ENCODE data around the gene TDRD10. TPM values are rescaled to one million over a fixed set of nuclear protein-coding genes. Genes with fewer than 3 reads are reported as not detected.

TDRD10 gene
- total and polyA plus RNA-seq, 2 of the 8 experiments (the other 6 are each of a cell fraction or from before 2014, with no cell fraction given), result 0.15 to 0.27 TPM

DNA sequence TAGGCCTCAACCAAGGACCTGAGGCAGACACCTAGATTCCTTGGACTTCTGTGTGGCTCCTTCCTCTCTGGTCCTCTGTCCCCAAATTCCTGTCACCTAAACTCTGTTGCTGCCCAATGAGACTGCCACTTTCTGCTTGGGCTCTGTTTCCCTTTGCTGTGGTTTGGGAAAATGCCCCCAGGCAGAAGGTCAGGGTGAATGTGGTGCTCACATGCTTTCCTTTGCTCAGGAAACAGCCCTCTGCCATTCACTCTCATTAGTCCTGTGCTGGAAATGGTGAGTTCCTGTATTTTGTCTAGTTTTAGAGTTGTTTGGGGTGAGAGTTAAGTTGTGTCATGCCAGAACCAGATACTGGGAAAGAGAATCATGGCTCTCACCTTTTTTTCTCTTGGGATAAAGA, 22.9 kb downstream of the TDRD10 start (continued):
- no peak for TF ChIP-seq PHF8 (conservative IDR thresholded peaks at IDR 0.05; ENCODE audit: low read depth, low read length)

All from H1 (cell line).